Measurements from ENCODE around the gene COBL.

Gene COBL

GRCh38 chr7:51175316-51175991 lies 141.2 kb downstream of the COBL start:
- DNase-seq, result no peak

DNA sequence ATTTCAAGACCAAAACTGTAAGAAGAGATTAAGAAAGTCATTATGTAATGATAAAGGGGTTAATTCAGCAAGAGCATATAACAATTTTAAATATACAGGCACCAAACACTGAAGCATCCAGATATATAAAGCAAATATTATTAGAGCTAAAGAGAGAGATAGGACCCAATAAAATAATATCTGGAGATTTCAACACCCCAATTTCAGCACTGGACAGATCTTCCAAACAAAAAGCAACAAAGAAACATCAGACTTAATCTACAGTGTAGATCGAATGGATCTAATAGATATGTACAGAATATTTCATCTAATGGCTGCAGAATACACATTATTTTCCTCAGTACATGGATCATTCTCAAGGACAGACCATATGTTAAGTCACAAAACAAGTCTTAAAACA lies 151.3 kb downstream of the COBL start:
- DNase-seq, result no peak

DNA sequence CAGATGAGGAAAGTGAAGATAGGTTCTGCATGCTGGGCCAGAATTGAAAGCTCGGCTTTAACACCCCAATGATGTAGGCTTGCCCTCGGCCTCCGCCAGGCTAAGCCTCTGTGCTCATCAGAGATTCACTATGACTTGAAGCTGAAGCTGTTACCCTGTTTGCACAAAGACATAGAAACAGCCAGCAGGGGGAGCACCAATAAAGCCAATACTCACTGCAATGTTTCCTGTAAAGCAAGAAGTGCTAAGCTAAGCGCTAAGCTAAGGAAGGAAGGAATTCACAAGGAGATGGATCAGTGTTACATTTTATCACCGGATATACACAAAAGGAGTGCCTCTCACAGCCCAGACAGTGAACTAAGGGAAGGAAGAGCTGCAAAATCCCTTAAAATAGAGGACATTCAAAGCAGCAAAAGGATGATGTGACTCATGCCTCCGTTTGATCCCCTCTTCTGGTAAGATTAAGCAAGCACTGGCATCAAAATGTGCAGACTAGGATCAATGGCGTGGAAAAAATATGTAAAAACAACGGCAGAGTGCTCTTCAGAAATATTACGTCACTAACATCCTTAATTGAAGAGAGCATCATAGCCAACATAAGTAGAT lies 153.8 kb downstream of the COBL start:
- peak; percentile 51 to 54 for DNase-seq

DNA sequence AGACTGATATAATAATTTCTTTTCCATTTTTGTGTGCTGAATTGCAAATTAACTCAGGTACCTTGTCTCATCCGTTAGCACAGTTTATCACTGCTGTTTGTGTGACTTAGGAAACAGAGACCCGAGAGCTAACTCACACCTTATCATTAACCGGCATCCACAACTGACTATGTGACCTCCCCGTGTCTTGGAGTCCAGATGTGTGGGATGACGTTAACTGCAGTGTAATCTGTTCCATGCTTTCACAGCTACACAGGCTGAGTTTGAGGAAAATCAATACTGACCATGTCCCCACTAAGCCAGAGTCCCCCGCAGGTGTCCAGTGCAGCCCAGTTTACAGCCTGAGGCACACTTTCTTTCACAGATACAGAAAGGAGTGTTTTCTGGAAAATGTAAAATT lies 154.7 kb downstream of the COBL start:
- DNase-seq, result no peak

GRCh38 chr7:51160990-51161615 lies 155.5 kb downstream of the COBL start:
- peak; percentile 36 to 40 for DNase-seq

- DNase-seq, result no peak
Observed at GRCh38 chr7:51160411-51160810, 156.2 kb downstream of the COBL start.

GRCh38 chr7:51158742-51159445 lies 157.7 kb downstream of the COBL start:
- DNase-seq, result no peak

DNA sequence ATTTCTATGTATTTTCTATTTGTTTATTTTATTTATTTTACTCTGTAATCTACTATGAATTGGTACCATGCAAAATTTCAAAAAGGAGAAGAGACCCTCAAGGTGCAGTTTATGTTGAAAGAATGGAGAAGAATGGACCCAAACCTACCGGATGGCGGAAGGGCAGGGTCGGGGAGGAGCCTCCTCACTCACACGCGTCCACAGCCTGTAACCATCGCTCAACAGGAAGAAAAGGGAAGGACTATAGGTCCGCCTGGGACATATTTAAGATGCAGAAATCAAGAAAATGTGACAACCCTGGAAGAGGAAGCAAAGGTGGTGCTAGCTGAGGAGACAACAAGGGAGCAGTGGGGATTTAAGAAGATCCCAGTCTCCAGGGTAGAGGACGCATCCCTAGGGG lies 158.4 kb downstream of the COBL start:
- no peak for DNase-seq

DNA sequence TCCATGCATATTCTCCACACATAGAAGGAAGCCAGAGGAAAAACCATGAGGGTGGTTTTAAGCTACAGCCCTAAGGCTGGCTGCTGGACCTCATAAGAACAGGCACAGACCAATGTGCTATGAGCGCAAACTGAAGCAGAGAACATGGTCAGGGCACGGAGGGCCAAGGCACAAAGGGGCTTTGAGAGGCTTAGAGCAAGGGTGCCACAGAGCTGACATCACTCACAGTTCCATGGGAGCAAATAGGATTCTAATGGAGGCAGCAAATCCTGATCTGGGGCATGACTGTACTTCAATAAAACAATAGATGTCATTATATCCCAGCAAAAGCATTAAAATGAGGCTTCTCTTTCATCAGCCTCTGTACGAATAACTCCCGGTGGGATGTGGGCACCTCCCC lies 162.4 kb downstream of the COBL start:
- DNase-seq, result no peak

DNA sequence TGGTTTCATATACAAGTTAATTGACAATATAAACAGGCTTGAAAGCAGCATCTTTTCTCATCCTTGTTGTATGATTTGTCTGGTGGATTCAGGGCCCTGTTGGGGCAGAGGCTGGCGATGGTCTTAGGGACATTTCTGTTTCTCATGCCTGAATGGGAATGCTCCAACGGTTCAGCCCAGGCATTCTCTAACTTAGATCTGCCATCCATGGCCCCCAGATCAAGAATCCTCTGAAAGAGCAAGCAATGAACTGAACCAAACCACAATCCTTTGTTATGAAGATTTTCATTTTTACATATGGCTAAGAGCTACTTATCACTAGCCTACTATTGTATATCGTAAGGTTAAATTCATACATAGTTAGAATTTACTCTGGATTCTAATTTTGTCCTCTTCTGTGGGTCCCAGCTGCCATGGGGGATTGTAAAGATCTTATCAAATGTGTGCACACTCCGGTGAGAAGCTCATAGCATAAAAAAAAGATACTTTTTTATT lies 163.9 kb downstream of the COBL start:
- no peak for DNase-seq

DNA sequence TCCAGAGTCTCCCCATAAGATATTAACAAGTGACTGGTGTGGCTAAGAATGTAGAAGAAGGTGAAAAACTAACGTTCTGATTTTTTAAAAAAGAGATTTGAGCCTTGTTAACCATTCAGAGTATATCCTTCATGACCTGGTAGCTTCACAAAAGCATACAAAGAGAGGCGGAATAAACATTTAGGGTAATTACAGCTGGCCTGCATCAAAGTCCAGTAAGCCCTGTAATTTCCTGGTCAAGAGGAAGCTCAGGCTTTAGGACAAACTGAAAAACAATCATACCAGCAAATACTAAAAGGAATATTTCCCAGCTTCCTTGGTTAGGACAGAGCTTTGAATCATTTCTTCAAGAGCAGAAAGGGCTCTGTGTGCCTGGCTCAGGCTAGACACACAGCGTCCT lies 165.2 kb downstream of the COBL start:
- DNase-seq, result no peak

DNA sequence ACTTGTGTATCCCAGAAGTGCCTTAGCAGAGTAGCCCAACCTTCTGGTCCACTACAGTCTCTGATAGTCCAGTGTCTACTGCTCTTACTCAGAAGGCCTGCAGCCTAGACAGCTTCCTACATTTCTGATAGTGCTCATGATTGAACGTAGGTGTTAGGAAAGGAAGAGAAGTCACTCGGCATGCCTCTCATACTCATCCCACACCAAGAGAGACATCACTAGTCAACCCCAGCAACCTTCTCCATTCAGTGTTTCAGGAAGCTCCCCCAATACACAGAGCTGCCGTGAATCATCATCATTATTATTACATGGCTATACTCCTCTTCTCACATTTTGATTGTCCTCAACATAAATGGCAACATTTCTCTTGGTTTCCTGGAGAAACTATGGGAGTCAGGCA lies 166.4 kb downstream of the COBL start:
- DNase-seq, result no peak

DNA sequence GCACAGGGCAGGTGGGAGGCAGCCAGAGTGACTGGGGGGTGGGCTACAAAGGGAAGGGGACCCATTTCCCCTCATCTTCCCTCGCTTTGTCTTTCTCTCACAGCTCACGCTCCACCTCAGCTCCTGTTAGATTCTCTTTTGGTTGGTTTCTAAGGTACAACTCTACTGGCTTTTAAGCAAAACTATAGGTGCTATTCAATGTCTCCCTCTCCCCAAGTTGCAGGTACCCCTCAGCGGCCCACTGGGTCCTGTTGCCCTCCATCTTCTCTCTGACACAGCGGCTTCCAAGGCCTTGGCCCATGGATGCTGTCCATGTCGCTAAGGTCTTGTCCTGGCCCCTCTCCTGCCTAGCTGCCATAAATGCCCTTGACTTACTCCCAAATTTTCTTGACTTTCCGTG lies 168.4 kb downstream of the COBL start:
- no peak for DNase-seq

- DNase-seq, result no peak
Observed at GRCh38 chr7:51146816-51147586, 169.6 kb downstream of the COBL start.

- no peak for DNase-seq
Observed at GRCh38 chr7:51144178-51144577, 172.4 kb downstream of the COBL start.

GRCh38 chr7:51142741-51143385 lies 173.7 kb downstream of the COBL start:
- DNase-seq, result no peak

GRCh38 chr7:51141451-51142003 lies 175.1 kb downstream of the COBL start:
- no peak for DNase-seq

- no peak for DNase-seq
Observed at GRCh38 chr7:51140199-51141164, 176.1 kb downstream of the COBL start.

- no peak for DNase-seq
Observed at GRCh38 chr7:51139796-51140195, 176.8 kb downstream of the COBL start.
